ENCODE measurements around the gene NKX6-1.

DNA sequence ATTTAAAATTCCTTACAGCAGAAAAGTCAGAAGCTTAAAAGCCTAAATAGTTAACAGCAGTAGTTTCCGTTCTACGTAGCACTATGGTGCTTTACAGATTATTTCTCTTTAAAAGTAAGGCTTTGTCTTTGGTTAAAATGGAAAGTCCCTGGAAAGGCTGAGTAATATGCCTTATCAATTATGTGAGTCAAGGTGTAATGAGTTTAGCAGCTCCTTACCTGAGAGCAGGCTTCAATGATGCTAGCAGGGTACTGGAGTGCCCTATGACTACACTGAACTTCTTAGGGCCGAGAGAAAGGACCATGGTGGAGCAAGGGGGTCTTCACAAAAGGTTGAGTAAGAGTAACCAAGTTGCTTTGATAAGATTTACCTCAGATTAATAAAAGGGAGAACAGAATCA is 12.6 kb upstream of the NKX6-1 start:
- TF ChIP-seq, protein P1, sequence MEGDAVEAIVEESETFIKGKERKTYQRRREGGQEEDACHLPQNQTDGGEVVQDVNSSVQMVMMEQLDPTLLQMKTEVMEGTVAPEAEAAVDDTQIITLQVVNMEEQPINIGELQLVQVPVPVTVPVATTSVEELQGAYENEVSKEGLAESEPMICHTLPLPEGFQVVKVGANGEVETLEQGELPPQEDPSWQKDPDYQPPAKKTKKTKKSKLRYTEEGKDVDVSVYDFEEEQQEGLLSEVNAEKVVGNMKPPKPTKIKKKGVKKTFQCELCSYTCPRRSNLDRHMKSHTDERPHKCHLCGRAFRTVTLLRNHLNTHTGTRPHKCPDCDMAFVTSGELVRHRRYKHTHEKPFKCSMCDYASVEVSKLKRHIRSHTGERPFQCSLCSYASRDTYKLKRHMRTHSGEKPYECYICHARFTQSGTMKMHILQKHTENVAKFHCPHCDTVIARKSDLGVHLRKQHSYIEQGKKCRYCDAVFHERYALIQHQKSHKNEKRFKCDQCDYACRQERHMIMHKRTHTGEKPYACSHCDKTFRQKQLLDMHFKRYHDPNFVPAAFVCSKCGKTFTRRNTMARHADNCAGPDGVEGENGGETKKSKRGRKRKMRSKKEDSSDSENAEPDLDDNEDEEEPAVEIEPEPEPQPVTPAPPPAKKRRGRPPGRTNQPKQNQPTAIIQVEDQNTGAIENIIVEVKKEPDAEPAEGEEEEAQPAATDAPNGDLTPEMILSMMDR (conservative IDR thresholded peaks at IDR 0.05; ENCODE audit: low read length): no peak
- no peak for TF ChIP-seq EZH2phosphoT487 (IDR thresholded peaks at IDR 0.05; ENCODE audit: borderline replicate concordance, low read depth, low read length)

All from OCI-LY7 (cell line).